Keratinocyte (primary cell): ENCODE measurements around the gene PTGR2. TPM values are rescaled to one million over a fixed set of nuclear protein-coding genes. Genes with fewer than 3 reads are reported as not detected.

Experiments
- DNase-seq: peaks from one replicate; pipeline ENCODE4 v3.0.0-alpha.2; 2011; ENCODE audit warnings: low read depth, missing footprints, low spot score
- FAIRE-seq: peaks from 2 replicates; lab custom pipeline; 2011; peaks lifted over from hg19 to GRCh38; lab: Jason Lieb, UNC
- H2AFZ ChIP-seq: 2 replicates; pipeline ENCODE4 v1.6.0; 2012; ENCODE audit warnings: low read length, control low read depth, inconsistent platforms; ENCODE audit not compliant: control insufficient read depth
- H3K27ac ChIP-seq: 2 replicates; pipeline ENCODE4 v1.5.1; 2011; ENCODE audit warnings: low read length; ENCODE audit not compliant: control insufficient read depth, insufficient read depth
- H3K27me3 ChIP-seq: 3 replicates; pipeline ENCODE4 v1.6.0; 2011; ENCODE audit warnings: low read length; ENCODE audit not compliant: control insufficient read depth, insufficient read depth; ENCODE audit errors: extremely low read depth
- H3K36me3 ChIP-seq, 2 experiments: 2 replicates in 1 of 2; 3 replicates in 1 of 2; pipeline ENCODE4 v1.5.1; 2011; ENCODE audit warnings: low read length in 2 of 2, mild to moderate bottlenecking in 1 of 2; ENCODE audit not compliant: control insufficient read depth in 2 of 2, insufficient read depth in 2 of 2; ENCODE audit errors: extremely low read depth in 1 of 2
- H3K4me1 ChIP-seq: 3 replicates; pipeline ENCODE4 v1.5.1; 2011; ENCODE audit warnings: low read length; ENCODE audit not compliant: control insufficient read depth, insufficient read depth; ENCODE audit errors: extremely low read depth
- H3K4me2 ChIP-seq: 3 replicates; pipeline ENCODE4 v1.6.0; 2011; ENCODE audit warnings: low read depth, low read length; ENCODE audit not compliant: control insufficient read depth, insufficient read depth; ENCODE audit errors: extremely low read depth
- H3K4me3 ChIP-seq, 3 experiments: fragments of 200-600 bp in 1 of 3; sonication (generic) in 1 of 3; 2 replicates in 2 of 3; 3 replicates in 1 of 3; pipeline ENCODE4 v1.5.1; 2011 to 2016; ENCODE audit warnings: low read length in 3 of 3, mild to moderate bottlenecking in 3 of 3, control low read depth in 2 of 3, inconsistent platforms in 1 of 3, low read depth in 1 of 3, mixed read lengths in 1 of 3, mixed run types in 1 of 3, moderate library complexity in 1 of 3; ENCODE audit not compliant: control insufficient read depth in 2 of 3, insufficient read depth in 2 of 3; ENCODE audit errors: extremely low read depth in 1 of 3
- H3K79me2 ChIP-seq: 2 replicates; pipeline ENCODE4 v1.6.0; 2012; ENCODE audit warnings: low read length; ENCODE audit not compliant: control insufficient read depth, insufficient read depth
- H3K9ac ChIP-seq: 3 replicates; pipeline ENCODE4 v1.6.0; 2011; ENCODE audit warnings: low read length; ENCODE audit not compliant: control insufficient read depth, insufficient read depth; ENCODE audit errors: extremely low read depth
- H3K9me1 ChIP-seq: 3 replicates; pipeline ENCODE4 v1.6.0; 2011; ENCODE audit warnings: low read length; ENCODE audit not compliant: control insufficient read depth, insufficient read depth; ENCODE audit errors: extremely low read depth
- H3K9me3 ChIP-seq: 2 replicates; pipeline ENCODE4 v1.5.1; 2012; ENCODE audit warnings: low read depth, low read length; ENCODE audit not compliant: control insufficient read depth
- H4K20me1 ChIP-seq: 3 replicates; pipeline ENCODE4 v1.6.0; 2011; ENCODE audit warnings: low read length; ENCODE audit not compliant: control insufficient read depth, insufficient read depth; ENCODE audit errors: extremely low read depth
- CTCF ChIP-seq, 3 experiments: IDR thresholded peaks in 1 of 3; conservative IDR thresholded peaks in 1 of 3; optimal IDR thresholded peaks in 1 of 3; 2 replicates in 2 of 3; 3 replicates in 1 of 3; pipeline versions ENCODE3 to v1.5.1; 2011; ENCODE audit warnings: low read length in 3 of 3, mild to moderate bottlenecking in 3 of 3, moderate library complexity in 2 of 3, control low read depth in 1 of 3, inconsistent platforms in 1 of 3; ENCODE audit not compliant: insufficient read depth in 2 of 3; ENCODE audit errors: extremely low read depth in 1 of 3
- EZH2 ChIP-seq: IDR thresholded peaks from one replicate; pipeline ENCODE4 v1.6.1; 2012; ENCODE audit warnings: inconsistent platforms, mild to moderate bottlenecking, low read length, moderate library complexity
- dilution Hi-C: fragments of 300-500 bp; cut with MboI; formaldehyde crosslinking; loops from one replicate; pipeline ENCODE4 v1.7.0; 2020; ENCODE audit warnings: low sequenced_read_pairs; ENCODE audit not compliant: extremely low pct_ligation_motif_present
- polyA plus RNA-seq, 5 experiments: library from polyadenylated mRNA; depleted of rRNA in 3 of 5; stranded (reverse) in 3 of 5; stranded (forward) in 1 of 5; unstranded in 1 of 5; fragments of >200 nt; gene quantifications; 1 replicate in 1 of 5; 2 replicates in 3 of 5; 3 replicates in 1 of 5; pipeline versions ENCODE4 v1.2.1 to v1.2.3, GENCODE V29; 2011 to 2012; ENCODE audit warnings: missing spikeins in 2 of 5, low read depth in 1 of 5, low replicate concordance in 1 of 5

PTGR2 gene
- polyA plus RNA-seq, 1 donor (not counting 4 experiments of a cell fraction or from before 2014, with no cell fraction given), result 19.5 TPM

DNA sequence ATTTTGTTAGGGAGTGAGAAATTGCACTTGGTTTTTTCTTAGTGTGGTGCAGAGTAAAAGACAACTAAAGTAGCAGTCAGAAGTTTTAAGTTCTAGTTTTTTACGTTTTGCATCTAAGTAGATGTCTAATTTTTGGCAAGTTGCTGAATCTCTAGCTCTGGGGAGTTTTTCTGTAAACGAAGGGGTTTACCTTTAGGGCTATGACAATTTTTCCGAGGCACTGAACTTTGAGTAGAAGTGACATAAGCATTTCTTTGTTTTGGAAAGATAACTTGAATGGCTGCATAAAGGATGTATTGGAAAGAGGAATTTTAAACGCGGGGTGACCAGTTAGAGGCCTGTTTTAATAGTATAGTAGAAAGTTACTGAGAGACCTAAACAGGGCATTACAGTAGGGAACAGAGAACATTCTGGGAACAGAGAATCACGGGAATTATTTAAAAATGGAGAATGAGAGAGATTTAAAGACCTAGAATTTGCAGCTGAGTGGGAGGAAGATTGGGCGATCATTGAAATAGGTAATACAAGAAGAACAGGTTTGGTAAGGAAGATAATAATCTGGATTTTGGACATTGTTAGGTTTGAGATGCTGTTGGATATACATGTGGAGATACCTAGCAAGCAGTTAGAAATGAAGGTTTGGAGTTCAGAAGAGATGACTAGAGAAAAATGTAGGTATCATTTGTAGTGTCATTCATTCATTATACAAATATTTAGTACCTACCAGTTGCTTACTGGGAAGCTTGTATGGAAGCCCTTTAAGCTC is 36.2 kb downstream of the PTGR2 start:
- peaks cover 60% of the 10 kb centered on the region for H3K79me2 ChIP-seq
- peaks cover 16% of the 10 kb centered on the region for H3K4me1 ChIP-seq
- H3K27ac ChIP-seq, result peak overlapping the region; percentile 93
- FAIRE-seq (no peak), DNase-seq (no peak)
- peak overlapping the region; percentile 85 to 99 (median 98) for H3K4me3 ChIP-seq
- H3K9me1 ChIP-seq, result no peaks in the 10 kb centered on the region
- H3K27me3 ChIP-seq, result no peaks in the 10 kb centered on the region
- H3K9ac ChIP-seq, result peak overlapping the region; percentile 98
- H3K4me2 ChIP-seq, result peak overlapping the region; percentile 96
- H3K36me3 ChIP-seq, result peaks cover 4 to 7% of the 10 kb centered on the region in 2 experiments
- no peak overlapping the region for H2AFZ ChIP-seq
- dilution Hi-C loops, result no loop called here
- no peaks in the 10 kb centered on the region for H4K20me1 ChIP-seq
- TF ChIP-seq EZH2, result no peak
- no peak for TF ChIP-seq CTCF (optimal IDR thresholded peaks at IDR 0.05 in 1 of 3, IDR thresholded peaks at IDR 0.05 in 1 of 3, conservative IDR thresholded peaks at IDR 0.05 in 1 of 3; ENCODE audit: extremely low read depth in 1 of 3, insufficient read depth in 2 of 3, low read length in 3 of 3)
- H3K9me3 ChIP-seq, result no peaks in the 10 kb centered on the region

GRCh38 chr14:73888460-73888725 is 36.8 kb downstream of the PTGR2 start:
- Histone ChIP-seq H3K27me3 (no peaks in the 10 kb centered on the region), H3K9ac (peak overlapping the region; percentile 98), H3K4me3 (peak overlapping the region; percentile 85 to 99 (median 98)), H2AFZ (no peak overlapping the region), H3K27ac (peak overlapping the region; percentile 93), H3K9me3 (no peaks in the 10 kb centered on the region), H3K4me1 (peaks cover 16% of the 10 kb centered on the region), H3K9me1 (no peaks in the 10 kb centered on the region), H3K36me3 (peaks cover 6 to 9% of the 10 kb centered on the region in 2 experiments), H4K20me1 (no peaks in the 10 kb centered on the region), H3K4me2 (peak overlapping the region; percentile 96), H3K79me2 (peaks cover 65% of the 10 kb centered on the region)
- peak; percentile 25 for DNase-seq
- FAIRE-seq, result no peak
- TF ChIP-seq CTCF (optimal IDR thresholded peaks at IDR 0.05 in 1 of 3, IDR thresholded peaks at IDR 0.05 in 1 of 3, conservative IDR thresholded peaks at IDR 0.05 in 1 of 3; ENCODE audit: extremely low read depth in 1 of 3, insufficient read depth in 2 of 3, low read length in 3 of 3), result no peak
- no peak for TF ChIP-seq EZH2
- dilution Hi-C loops, result no loop called here
